Measurements from ENCODE around the gene DEPDC4.

Gene DEPDC4

DNA sequence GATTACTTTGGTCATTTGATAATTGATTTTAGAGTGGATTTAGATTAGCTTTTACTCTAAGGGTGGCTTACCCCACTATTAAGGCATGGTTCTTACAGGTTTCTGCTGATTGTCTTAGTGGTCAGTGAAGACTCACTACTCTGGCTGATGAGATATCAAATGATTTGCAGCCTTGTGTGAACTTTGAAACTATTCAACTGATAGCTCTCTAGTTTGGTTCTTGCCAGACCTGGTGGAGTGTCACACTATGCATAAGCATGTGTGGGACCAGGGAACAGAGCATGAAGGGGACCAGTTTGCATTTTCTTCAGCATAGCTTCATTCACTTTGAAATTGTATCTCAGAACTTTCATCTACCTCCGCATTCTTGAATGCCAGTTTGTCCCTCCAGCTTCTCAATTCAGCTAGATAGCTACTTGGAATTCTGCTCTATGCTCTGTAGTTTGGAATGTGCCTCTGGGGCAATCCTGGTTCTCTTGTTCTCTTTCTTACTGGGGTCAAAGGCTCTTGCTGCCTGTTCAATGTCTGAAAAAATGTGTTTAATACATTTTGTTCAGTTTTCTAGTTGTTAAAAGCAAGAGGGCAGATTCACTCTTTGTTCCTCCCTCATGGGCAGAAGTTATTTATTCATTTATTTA lies 12.8 kb upstream of the DEPDC4 start:
- no peak overlapping the region for H3K9ac ChIP-seq (ENCODE audit: low read length)
- H4K20me1 ChIP-seq (ENCODE audit: insufficient read depth, low read length): 0 out of 2 replicates have a peak, but pooled peaks cover under 1% of the 10 kb centered on the region
- no peak overlapping the region for H3K27ac ChIP-seq (ENCODE audit: low read length)
- no peak for DNase-seq
- no peaks in the 10 kb centered on the region for H3K9me3 ChIP-seq (replicated peaks; ENCODE audit: insufficient read depth, low read length)
- H3K4me2 ChIP-seq (ENCODE audit: low read depth, low read length): no peak overlapping the region
- no peaks in the 10 kb centered on the region for H3F3A ChIP-seq (ENCODE audit: insufficient read depth, low read length)
- no peaks in the 10 kb centered on the region for H3K27me3 ChIP-seq (replicated peaks; ENCODE audit: insufficient read depth, low read length)
- H3K9me2 ChIP-seq (replicated peaks; ENCODE audit: insufficient read depth, low read length): no peaks in the 10 kb centered on the region
- no peaks in the 10 kb centered on the region; the same call in 1 of the 2 replicates for H3K36me3 ChIP-seq (replicated peaks; ENCODE audit: insufficient read depth, low read length)
- no peak overlapping the region for H3K4me3 ChIP-seq (ENCODE audit: low read length)
- no peak overlapping the region for H2AFZ ChIP-seq (ENCODE audit: low read length)
- peaks cover 67% of the 10 kb centered on the region for H3K79me2 ChIP-seq (ENCODE audit: low read length)
- TF ChIP-seq, protein P1, sequence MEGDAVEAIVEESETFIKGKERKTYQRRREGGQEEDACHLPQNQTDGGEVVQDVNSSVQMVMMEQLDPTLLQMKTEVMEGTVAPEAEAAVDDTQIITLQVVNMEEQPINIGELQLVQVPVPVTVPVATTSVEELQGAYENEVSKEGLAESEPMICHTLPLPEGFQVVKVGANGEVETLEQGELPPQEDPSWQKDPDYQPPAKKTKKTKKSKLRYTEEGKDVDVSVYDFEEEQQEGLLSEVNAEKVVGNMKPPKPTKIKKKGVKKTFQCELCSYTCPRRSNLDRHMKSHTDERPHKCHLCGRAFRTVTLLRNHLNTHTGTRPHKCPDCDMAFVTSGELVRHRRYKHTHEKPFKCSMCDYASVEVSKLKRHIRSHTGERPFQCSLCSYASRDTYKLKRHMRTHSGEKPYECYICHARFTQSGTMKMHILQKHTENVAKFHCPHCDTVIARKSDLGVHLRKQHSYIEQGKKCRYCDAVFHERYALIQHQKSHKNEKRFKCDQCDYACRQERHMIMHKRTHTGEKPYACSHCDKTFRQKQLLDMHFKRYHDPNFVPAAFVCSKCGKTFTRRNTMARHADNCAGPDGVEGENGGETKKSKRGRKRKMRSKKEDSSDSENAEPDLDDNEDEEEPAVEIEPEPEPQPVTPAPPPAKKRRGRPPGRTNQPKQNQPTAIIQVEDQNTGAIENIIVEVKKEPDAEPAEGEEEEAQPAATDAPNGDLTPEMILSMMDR (IDR thresholded peaks at IDR 0.05; ENCODE audit: low read length): no peak
- no peak for TF ChIP-seq EZH2phosphoT487 (IDR thresholded peaks at IDR 0.05; ENCODE audit: low read length)
- TF ChIP-seq EZH2 (optimal IDR thresholded peaks at IDR 0.05; ENCODE audit: low read depth, low read length): no peak
- no peaks in the 10 kb centered on the region for H3K4me1 ChIP-seq (ENCODE audit: low read length)

DNA sequence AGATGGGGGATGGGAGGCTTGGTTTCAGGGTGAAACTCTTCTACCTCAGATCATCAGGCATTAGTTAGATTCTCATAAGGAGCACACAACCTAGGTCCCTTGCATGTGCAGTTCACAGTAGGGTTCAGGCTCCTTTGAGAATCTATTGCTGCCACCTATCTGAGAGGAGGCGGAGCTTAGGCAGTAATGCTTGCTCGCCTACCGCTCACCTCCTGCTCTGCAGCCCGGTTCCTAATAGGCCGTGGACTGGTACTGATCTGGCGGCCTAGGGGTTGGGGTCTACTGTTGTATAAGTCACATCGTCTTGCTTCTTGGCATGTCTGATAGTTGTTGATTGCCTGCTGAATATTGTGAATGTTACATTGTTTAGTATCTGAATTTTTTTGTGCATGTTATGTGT lies 12.3 kb upstream of the DEPDC4 start:
- H4K20me1 ChIP-seq (ENCODE audit: insufficient read depth, low read length): 0 out of 2 replicates have a peak, but pooled peaks cover 4% of the 10 kb centered on the region
- H3K27me3 ChIP-seq (replicated peaks; ENCODE audit: insufficient read depth, low read length): no peaks in the 10 kb centered on the region
- H3K36me3 ChIP-seq (replicated peaks; ENCODE audit: insufficient read depth, low read length): no peaks in the 10 kb centered on the region; the same call in 1 of the 2 replicates
- H2AFZ ChIP-seq (ENCODE audit: low read length): no peak overlapping the region
- H3K9ac ChIP-seq (ENCODE audit: low read length): no peak overlapping the region
- no peak overlapping the region for H3K27ac ChIP-seq (ENCODE audit: low read length)
- no peaks in the 10 kb centered on the region for H3F3A ChIP-seq (ENCODE audit: insufficient read depth, low read length)
- H3K79me2 ChIP-seq (ENCODE audit: low read length): peaks cover 72% of the 10 kb centered on the region
- no peaks in the 10 kb centered on the region for H3K4me1 ChIP-seq (ENCODE audit: low read length)
- no peak overlapping the region for H3K4me2 ChIP-seq (ENCODE audit: low read depth, low read length)
- H3K9me2 ChIP-seq (replicated peaks; ENCODE audit: insufficient read depth, low read length): no peaks in the 10 kb centered on the region
- DNase-seq: no peak
- TF ChIP-seq EZH2phosphoT487 (IDR thresholded peaks at IDR 0.05; ENCODE audit: low read length): no peak
- TF ChIP-seq EZH2 (optimal IDR thresholded peaks at IDR 0.05; ENCODE audit: low read depth, low read length): no peak
- TF ChIP-seq, protein P1 (IDR thresholded peaks at IDR 0.05; ENCODE audit: low read length): no peak
- H3K4me3 ChIP-seq (ENCODE audit: low read length): no peak overlapping the region
- no peaks in the 10 kb centered on the region for H3K9me3 ChIP-seq (replicated peaks; ENCODE audit: insufficient read depth, low read length)

DNA sequence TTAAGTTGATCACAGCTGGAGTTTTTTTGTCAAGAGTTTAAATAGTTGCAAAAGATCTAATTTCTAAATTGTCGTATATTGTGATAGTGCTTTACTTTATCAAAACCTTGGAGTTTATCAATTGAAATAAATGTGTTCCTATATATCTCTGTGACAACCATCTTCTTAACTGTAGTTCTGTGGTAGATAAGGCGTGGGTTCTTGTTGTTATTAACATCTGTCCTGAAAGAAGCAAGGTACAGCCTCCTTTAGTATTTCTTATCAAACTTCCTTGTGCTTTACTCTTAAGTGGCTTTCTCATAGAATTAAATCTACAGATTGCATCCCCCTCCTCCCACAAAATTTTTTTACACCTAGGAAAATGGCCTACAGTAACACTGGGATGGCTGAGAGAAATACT lies 7.4 kb upstream of the DEPDC4 start:
- Histone ChIP-seq H3K36me3 (replicated peaks; ENCODE audit: insufficient read depth, low read length) (no peaks in the 10 kb centered on the region), H3K27ac (ENCODE audit: low read length) (no peak overlapping the region), H3K9me2 (replicated peaks; ENCODE audit: insufficient read depth, low read length) (no peaks in the 10 kb centered on the region), H3K4me1 (ENCODE audit: low read length) (peaks cover 4% of the 10 kb centered on the region; the same call in 1 of the 2 replicates), H3K27me3 (replicated peaks; ENCODE audit: insufficient read depth, low read length) (no peaks in the 10 kb centered on the region), H3K9me3 (replicated peaks; ENCODE audit: insufficient read depth, low read length) (no peaks in the 10 kb centered on the region), H3K4me2 (ENCODE audit: low read depth, low read length) (no peak overlapping the region), H3K4me3 (ENCODE audit: low read length) (no peak overlapping the region), H3K79me2 (ENCODE audit: low read length) (peaks cover 97% of the 10 kb centered on the region), H3K9ac (ENCODE audit: low read length) (no peak overlapping the region), H4K20me1 (ENCODE audit: insufficient read depth, low read length) (0 out of 2 replicates have a peak, but pooled peaks cover 4% of the 10 kb centered on the region), H3F3A (ENCODE audit: insufficient read depth, low read length) (no peaks in the 10 kb centered on the region), H2AFZ (ENCODE audit: low read length) (no peak overlapping the region)
- no peak for DNase-seq
- TF ChIP-seq EZH2 (optimal IDR thresholded peaks at IDR 0.05; ENCODE audit: low read depth, low read length) (no peak), EZH2phosphoT487 (IDR thresholded peaks at IDR 0.05; ENCODE audit: low read length) (no peak)
- TF ChIP-seq, protein P1 (IDR thresholded peaks at IDR 0.05; ENCODE audit: low read length): no peak

Data from MM.1S (cell line).